RWPE2 (cell line): Measurements from ENCODE around the gene UTS2.

Source experiments
- ATAC-seq: fragments of 200-7000 bp; cut with Tn5 transposase; 3 replicates; pipeline ENCODE4 v1.9.1; 2021; ENCODE audit warnings: low read depth
- DNase-seq: peaks from one replicate; pipeline ENCODE4 v3.0.0-alpha.2; 2020; ENCODE audit warnings: low spot score
- H3K27ac ChIP-seq: fragments of 450-650 bp; 2 replicates; pipeline ENCODE4 v1.5.1; 2017; ENCODE audit warnings: mild to moderate bottlenecking; ENCODE audit not compliant: poor library complexity, severe bottlenecking
- H3K27me3 ChIP-seq: fragments of 250-450 bp; sonication (Bioruptor Pico); 2 replicates; pipeline ENCODE4 v1.5.1; 2021; ENCODE audit warnings: mild to moderate bottlenecking, moderate library complexity; ENCODE audit not compliant: insufficient read depth, poor library complexity, severe bottlenecking
- H3K36me3 ChIP-seq: fragments of 250-450 bp; sonication (Bioruptor Pico); 2 replicates; pipeline ENCODE4 v1.5.1; 2020; ENCODE audit warnings: low read depth, mild to moderate bottlenecking, moderate library complexity
- H3K4me1 ChIP-seq: fragments of 250-450 bp; sonication (Bioruptor Pico); 2 replicates; pipeline ENCODE4 v1.5.1; 2021; ENCODE audit warnings: mild to moderate bottlenecking, moderate library complexity; ENCODE audit not compliant: insufficient read depth, poor library complexity, severe bottlenecking
- H3K4me3 ChIP-seq: fragments of 250-450 bp; sonication (Bioruptor Pico); 2 replicates; pipeline ENCODE4 v1.5.1; 2021; ENCODE audit warnings: mild to moderate bottlenecking, moderate library complexity; ENCODE audit not compliant: severe bottlenecking
- H3K9me3 ChIP-seq: fragments of 250-450 bp; sonication (Bioruptor Pico); 2 replicates; pipeline ENCODE4 v1.5.1; 2021; ENCODE audit warnings: mild to moderate bottlenecking, moderate library complexity; ENCODE audit not compliant: severe bottlenecking
- CTCF ChIP-seq: fragments of 450-650 bp; IDR thresholded peaks from one replicate; pipeline ENCODE4 v1.5.1; 2017; ENCODE audit warnings: mild to moderate bottlenecking, moderate library complexity; ENCODE audit not compliant: poor library complexity, severe bottlenecking

The UTS2 gene

GRCh38 chr1:7893529-7894180 is 40.8 kb upstream of the UTS2 start:
- H3K9me3 ChIP-seq = no peaks in the 10 kb centered on the region
- no peak for DNase-seq
- TF ChIP-seq CTCF = no peak

GRCh38 chr1:7891804-7892203 is 38.9 kb upstream of the UTS2 start:
- no peaks in the 10 kb centered on the region for H3K27me3 ChIP-seq
- no peak overlapping the region for H3K4me3 ChIP-seq
- no peak overlapping the region for H3K27ac ChIP-seq
- H3K4me1 ChIP-seq = no peaks in the 10 kb centered on the region
- DNase-seq (no peak), ATAC-seq (no peak)
- no peak for TF ChIP-seq CTCF
- no peaks in the 10 kb centered on the region for H3K9me3 ChIP-seq
- H3K36me3 ChIP-seq = no peaks in the 10 kb centered on the region

More at GRCh38 chr1:7893529-7894180, 40.8 kb upstream of the UTS2 start:
- H3K4me3 ChIP-seq = no peak overlapping the region
- H3K36me3 ChIP-seq = no peaks in the 10 kb centered on the region
- H3K27me3 ChIP-seq = no peaks in the 10 kb centered on the region
- H3K4me1 ChIP-seq = no peaks in the 10 kb centered on the region
- H3K27ac ChIP-seq = no peak overlapping the region
- peak; percentile 57; the same call in 2 of the 3 replicates for ATAC-seq

- Histone ChIP-seq H3K27me3 (no peaks in the 10 kb centered on the region), H3K36me3 (no peaks in the 10 kb centered on the region), H3K9me3 (no peaks in the 10 kb centered on the region), H3K27ac (no peak overlapping the region), H3K4me3 (no peak overlapping the region), H3K4me1 (no peaks in the 10 kb centered on the region)
- ATAC-seq = no peak
- no peak for TF ChIP-seq CTCF
- DNase-seq = no peak
Measured at GRCh38 chr1:7890853-7891252, 38.0 kb upstream of the UTS2 start.

- Histone ChIP-seq H3K4me3 (no peak overlapping the region), H3K9me3 (no peaks in the 10 kb centered on the region), H3K4me1 (no peaks in the 10 kb centered on the region), H3K36me3 (no peaks in the 10 kb centered on the region), H3K27me3 (no peaks in the 10 kb centered on the region), H3K27ac (no peak overlapping the region)
- ATAC-seq (no peak), DNase-seq (no peak)
- no peak for TF ChIP-seq CTCF
Measured at GRCh38 chr1:7888248-7889081, 35.6 kb upstream of the UTS2 start.

- peak overlapping the region; percentile 2 for H3K4me3 ChIP-seq
- H3K27ac ChIP-seq = no peak overlapping the region
- H3K4me1 ChIP-seq = no peaks in the 10 kb centered on the region
- no peaks in the 10 kb centered on the region for H3K9me3 ChIP-seq
- ATAC-seq = peak; percentile 66
- no peaks in the 10 kb centered on the region for H3K36me3 ChIP-seq
- no peak for DNase-seq
- no peak for TF ChIP-seq CTCF
- H3K27me3 ChIP-seq = no peaks in the 10 kb centered on the region
Measured at GRCh38 chr1:7886405-7886745, 33.5 kb upstream of the UTS2 start.
